ENCODE measurements around the gene CALM1. TPM values are rescaled to one million over a fixed set of nuclear protein-coding genes. Genes with fewer than 3 reads are reported as not detected.

Gene CALM1
- total RNA-seq, 4 donors from 2014 or later: 425 to 902 (median 829) TPM

- H3K9me3 ChIP-seq: no peaks in the 10 kb centered on the region
- H3K27me3 ChIP-seq: no peaks in the 10 kb centered on the region
- TF ChIP-seq POLR2A (IDR thresholded peaks at IDR 0.05) (no peak), EP300 (IDR thresholded peaks at IDR 0.05) (no peak), CTCF (IDR thresholded peaks at IDR 0.05) (no peak), POLR2AphosphoS5 (IDR thresholded peaks at IDR 0.05) (no peak)
- no peak overlapping the region for H3K4me3 ChIP-seq
- no peak overlapping the region for H3K27ac ChIP-seq
- no peak for ATAC-seq
- WGBS, 2 donors (ENCODE audit: low coverage in 1 of 2): 85 to 91% methylated on average over 4 to 5 of the region's 6 CpGs
- H3K36me3 ChIP-seq: no peaks in the 10 kb centered on the region
- H3K4me1 ChIP-seq: peaks cover 2 to 22% (median 6%) of the 10 kb centered on the region in 3 donors
Observed at GRCh38 chr14:90378249-90378648, 18.6 kb upstream of the CALM1 start.

GRCh38 chr14:90379106-90379505, 17.7 kb upstream of the CALM1 start:
- Histone ChIP-seq H3K4me1 (peaks cover 2 to 27% (median 6%) of the 10 kb centered on the region in 3 donors), H3K4me3 (no peak overlapping the region), H3K27ac (no peak overlapping the region), H3K27me3 (no peaks in the 10 kb centered on the region), H3K36me3 (no peaks in the 10 kb centered on the region), H3K9me3 (no peaks in the 10 kb centered on the region)
- TF ChIP-seq EP300 (IDR thresholded peaks at IDR 0.05): no peak
- no peak for TF ChIP-seq POLR2A (IDR thresholded peaks at IDR 0.05)
- TF ChIP-seq POLR2AphosphoS5 (IDR thresholded peaks at IDR 0.05): no peak
- TF ChIP-seq CTCF (IDR thresholded peaks at IDR 0.05): no peak
- WGBS, 2 donors (ENCODE audit: low coverage in 1 of 2): 70 to 83% methylated on average over 1 to 2 of the region's 2 CpGs
- no peak for ATAC-seq

GRCh38 chr14:90381011-90381786, 15.6 kb upstream of the CALM1 start:
- no peaks in the 10 kb centered on the region for H3K9me3 ChIP-seq
- ATAC-seq: no peak
- no peaks in the 10 kb centered on the region for H3K27me3 ChIP-seq
- H3K4me1 ChIP-seq: peaks cover 6 to 38% (median 7%) of the 10 kb centered on the region in 3 donors
- peak overlapping the region in 1 of 2 donors; percentile 57 for H3K4me3 ChIP-seq
- peak overlapping the region; percentile 86 to 100 (median 95) for H3K27ac ChIP-seq
- no peak for TF ChIP-seq CTCF (IDR thresholded peaks at IDR 0.05)
- TF ChIP-seq POLR2A (IDR thresholded peaks at IDR 0.05): peak; percentile 18 to 34
- peak; percentile 80 for TF ChIP-seq POLR2AphosphoS5 (IDR thresholded peaks at IDR 0.05)
- WGBS, 2 donors (ENCODE audit: low coverage in 1 of 2): 53 to 59% methylated on average over 6 to 7 of the region's 8 CpGs
- H3K36me3 ChIP-seq: no peaks in the 10 kb centered on the region

GRCh38 chr14:90381999-90382451, 14.8 kb upstream of the CALM1 start:
- Histone ChIP-seq H3K27ac (peak overlapping the region; percentile 86 to 100 (median 95)), H3K9me3 (no peaks in the 10 kb centered on the region), H3K4me3 (peak overlapping the region; percentile 57 to 86), H3K27me3 (no peaks in the 10 kb centered on the region), H3K36me3 (no peaks in the 10 kb centered on the region), H3K4me1 (peaks cover 6 to 38% (median 7%) of the 10 kb centered on the region in 3 donors)
- WGBS, 2 donors (ENCODE audit: low coverage in 1 of 2): 32 to 41% methylated on average over 13 of the region's 13 CpGs
- TF ChIP-seq EP300 (IDR thresholded peaks at IDR 0.05) (no peak), CTCF (IDR thresholded peaks at IDR 0.05) (no peak), POLR2AphosphoS5 (IDR thresholded peaks at IDR 0.05) (no peak), POLR2A (IDR thresholded peaks at IDR 0.05) (no peak)
- no peak for ATAC-seq
